Left ventricle myocardium inferior (tissue), 1 donor: ENCODE data around the gene CBX4. TPM values are rescaled to one million over a fixed set of nuclear protein-coding genes. Genes with fewer than 3 reads are reported as not detected.
A peak's percentile ranks its signal among the peaks of the same experiment; 100 is the strongest.

Experiments used
- DNase-seq: peaks from one replicate; pipeline ENCODE4 v3.0.0-alpha.2; 2020
- H3K27ac ChIP-seq: fragments of 200-600 bp; replicated peaks from 2 replicates; pipeline ENCODE4 v1.8.0; 2021
- H3K27me3 ChIP-seq: fragments of 200-600 bp; 2 replicates; pipeline ENCODE4 v1.8.0; 2021; ENCODE audit warnings: low read depth
- H3K36me3 ChIP-seq: fragments of 200-600 bp; 2 replicates; pipeline ENCODE4 v1.8.0; 2021
- H3K4me1 ChIP-seq: fragments of 200-600 bp; 2 replicates; pipeline ENCODE4 v1.8.0; 2021
- H3K4me3 ChIP-seq: fragments of 200-600 bp; 2 replicates; pipeline ENCODE4 v1.8.0; 2021; ENCODE audit warnings: mild to moderate bottlenecking, moderate library complexity
- H3K9me3 ChIP-seq: fragments of 200-600 bp; replicated peaks from 2 replicates; pipeline ENCODE4 v1.8.0; 2021
- CTCF ChIP-seq: fragments of 200-600 bp; IDR thresholded peaks from 2 replicates; pipeline ENCODE4 v1.8.0; 2021; ENCODE audit warnings: antibody characterized with exemption, mild to moderate bottlenecking, borderline replicate concordance
- intact Hi-C: fragments of 100-400 bp; cut with micrococcal nuclease; formaldehyde crosslinking; loops from one replicate; pipeline ENCODE4 v1.11.0; 2022
- total RNA-seq: library from RNA; stranded (reverse); fragmentation: NEBNext Ultra II Directional; extraction: Animal tissue kit (Norgen Biotek cat#: 25700); gene quantifications from one replicate; pipeline ENCODE4 v1.2.1, GENCODE V29; 2021
- donor health status: DM: no; HTN: yes; CAD: no; lungs with severe emphysema.

The CBX4 gene
- total RNA-seq, 1 donor from 2014 or later = 28.7 TPM

GRCh38 chr17:79815836-79816461 is 23.3 kb downstream of the CBX4 start:
- Histone ChIP-seq H3K4me1 (peaks cover 65% of the 10 kb centered on the region), H3K27ac (no peak overlapping the region), H3K36me3 (no peaks in the 10 kb centered on the region), H3K9me3 (no peaks in the 10 kb centered on the region), H3K27me3 (peaks cover 80% of the 10 kb centered on the region), H3K4me3 (no peak overlapping the region)
- DNase-seq = no peak
- intact Hi-C loops = no loop called here
- TF ChIP-seq CTCF = no peak

- intact Hi-C loops = no loop called here
- Histone ChIP-seq H3K27me3 (peaks cover 87% of the 10 kb centered on the region), H3K4me1 (peaks cover 65% of the 10 kb centered on the region), H3K36me3 (no peaks in the 10 kb centered on the region), H3K27ac (no peak overlapping the region), H3K9me3 (no peaks in the 10 kb centered on the region), H3K4me3 (peak overlapping the region; percentile 45)
- no peak for DNase-seq
- no peak for TF ChIP-seq CTCF
Measured at GRCh38 chr17:79814974-79815835, 24.0 kb downstream of the CBX4 start.

- peak overlapping the region; percentile 60 for H3K4me3 ChIP-seq
- H3K4me1 ChIP-seq = peaks cover 65% of the 10 kb centered on the region
- TF ChIP-seq CTCF = no peak
- no peak for DNase-seq
- peaks cover 95% of the 10 kb centered on the region for H3K27me3 ChIP-seq
- H3K27ac ChIP-seq = no peak overlapping the region
- H3K9me3 ChIP-seq = no peaks in the 10 kb centered on the region
- intact Hi-C loops = no loop called here
- no peaks in the 10 kb centered on the region for H3K36me3 ChIP-seq
Measured at GRCh38 chr17:79814127-79814973, 24.9 kb downstream of the CBX4 start.

- H3K27me3 ChIP-seq = peaks cover 98% of the 10 kb centered on the region
- no peaks in the 10 kb centered on the region for H3K36me3 ChIP-seq
- H3K4me3 ChIP-seq = peak overlapping the region; percentile 60
- TF ChIP-seq CTCF = no peak
- H3K4me1 ChIP-seq = peaks cover 58% of the 10 kb centered on the region
- no peaks in the 10 kb centered on the region for H3K9me3 ChIP-seq
- no peak overlapping the region for H3K27ac ChIP-seq
- intact Hi-C loops = no loop called here
- DNase-seq = no peak
Measured at GRCh38 chr17:79813297-79814126, 25.7 kb downstream of the CBX4 start.
